HG03066 (cell line): Measurements from ENCODE around the gene FMO3.

Experiments used
- ATAC-seq: cut with Tn5 transposase; IDR thresholded peaks from one replicate; pipeline ENCODE4 v1.9.1; 2021; ENCODE audit warnings: low read depth; ENCODE audit not compliant: unreplicated experiment

The FMO3 gene

GRCh38 chr1:171155484-171155883, 64.8 kb downstream of the FMO3 start:
- no peak for ATAC-seq

GRCh38 chr1:171158096-171158495, 67.4 kb downstream of the FMO3 start:
- ATAC-seq, result no peak

GRCh38 chr1:171158551-171158950, 67.8 kb downstream of the FMO3 start:
- ATAC-seq, result no peak

- ATAC-seq, result no peak
These were observed 68.4 kb downstream of the FMO3 start for GRCh38 chr1:171159148-171159547.

- no peak for ATAC-seq
These were observed 69.5 kb downstream of the FMO3 start for GRCh38 chr1:171160211-171160610.

- no peak for ATAC-seq
These were observed 70.1 kb downstream of the FMO3 start for GRCh38 chr1:171160639-171161354.

GRCh38 chr1:171161431-171161830, 70.7 kb downstream of the FMO3 start:
- no peak for ATAC-seq

GRCh38 chr1:171166361-171166760, 75.7 kb downstream of the FMO3 start:
- ATAC-seq, result no peak
